SU-DHL-6 (cell line): Measurements from ENCODE around the gene FMO5.

Experiments
- EZH2phosphoT487 ChIP-seq: fragments of 200-600 bp; sonication (generic), shearing (Covaris generic); conservative IDR thresholded peaks from 2 replicates; pipeline ENCODE4 v1.6.1; 2018; ENCODE audit warnings: mild to moderate bottlenecking, antibody characterized with exemption, low read length, moderate library complexity, mixed read lengths
- TF ChIP-seq, protein P1 (sequence below): fragments of 200-600 bp; sonication (generic); IDR thresholded peaks from one replicate; pipeline ENCODE4 v1.5.1; 2017; ENCODE audit warnings: antibody characterized with exemption, mild to moderate bottlenecking, low read length, moderate library complexity; ENCODE audit not compliant: insufficient read depth, poor library complexity, severe bottlenecking

- TF ChIP-seq, protein P1, sequence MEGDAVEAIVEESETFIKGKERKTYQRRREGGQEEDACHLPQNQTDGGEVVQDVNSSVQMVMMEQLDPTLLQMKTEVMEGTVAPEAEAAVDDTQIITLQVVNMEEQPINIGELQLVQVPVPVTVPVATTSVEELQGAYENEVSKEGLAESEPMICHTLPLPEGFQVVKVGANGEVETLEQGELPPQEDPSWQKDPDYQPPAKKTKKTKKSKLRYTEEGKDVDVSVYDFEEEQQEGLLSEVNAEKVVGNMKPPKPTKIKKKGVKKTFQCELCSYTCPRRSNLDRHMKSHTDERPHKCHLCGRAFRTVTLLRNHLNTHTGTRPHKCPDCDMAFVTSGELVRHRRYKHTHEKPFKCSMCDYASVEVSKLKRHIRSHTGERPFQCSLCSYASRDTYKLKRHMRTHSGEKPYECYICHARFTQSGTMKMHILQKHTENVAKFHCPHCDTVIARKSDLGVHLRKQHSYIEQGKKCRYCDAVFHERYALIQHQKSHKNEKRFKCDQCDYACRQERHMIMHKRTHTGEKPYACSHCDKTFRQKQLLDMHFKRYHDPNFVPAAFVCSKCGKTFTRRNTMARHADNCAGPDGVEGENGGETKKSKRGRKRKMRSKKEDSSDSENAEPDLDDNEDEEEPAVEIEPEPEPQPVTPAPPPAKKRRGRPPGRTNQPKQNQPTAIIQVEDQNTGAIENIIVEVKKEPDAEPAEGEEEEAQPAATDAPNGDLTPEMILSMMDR: no peak
- no peak for TF ChIP-seq EZH2phosphoT487
Measured at GRCh38 chr1:147252540-147252939, 27.4 kb upstream of the FMO5 start.
